Thyroid gland (tissue), 4 donors: Measurements from ENCODE around the gene RWDD1.

ENCODE experiments used
- POLR2A ChIP-seq, 2 donors: fragments of 450-650 bp; IDR thresholded peaks; one replicate each; pipeline ENCODE4 v1.6.1; 2017; ENCODE audit warnings: antibody characterized with exemption in 2 of 2, mild to moderate bottlenecking in 2 of 2, moderate library complexity in 1 of 2
- TF ChIP-seq, protein P1 (sequence below), 6 experiments: fragments of 200-600 bp in 3 of 6; fragments of 450-650 bp in 3 of 6; sonication (generic) in 3 of 6; IDR thresholded peaks; one replicate each; pipeline ENCODE4 v1.5.1; 2016 to 2019; ENCODE audit warnings: antibody characterized with exemption in 6 of 6, mild to moderate bottlenecking in 2 of 6, inconsistent platforms in 1 of 6, moderate library complexity in 1 of 6

DNA sequence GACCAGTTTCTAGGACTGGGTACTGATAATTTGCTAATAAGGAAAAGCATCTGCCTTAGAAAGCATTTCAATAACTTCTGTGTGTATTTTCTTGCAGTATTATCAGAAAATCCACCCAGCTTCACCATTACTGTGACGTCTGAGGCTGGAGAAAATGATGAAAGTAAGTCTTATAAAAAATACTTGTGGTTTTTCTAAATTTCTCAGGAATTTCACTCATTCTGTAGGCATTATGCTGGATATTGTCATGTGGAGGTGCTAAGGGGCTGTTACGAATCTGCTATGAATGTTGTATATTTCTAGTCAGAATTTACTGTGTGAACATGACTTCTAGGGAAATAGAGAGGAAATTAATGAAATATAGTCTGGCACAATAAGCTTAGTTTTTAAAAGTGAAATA is 8.9 kb downstream of the RWDD1 start:
- TF ChIP-seq, protein P1, sequence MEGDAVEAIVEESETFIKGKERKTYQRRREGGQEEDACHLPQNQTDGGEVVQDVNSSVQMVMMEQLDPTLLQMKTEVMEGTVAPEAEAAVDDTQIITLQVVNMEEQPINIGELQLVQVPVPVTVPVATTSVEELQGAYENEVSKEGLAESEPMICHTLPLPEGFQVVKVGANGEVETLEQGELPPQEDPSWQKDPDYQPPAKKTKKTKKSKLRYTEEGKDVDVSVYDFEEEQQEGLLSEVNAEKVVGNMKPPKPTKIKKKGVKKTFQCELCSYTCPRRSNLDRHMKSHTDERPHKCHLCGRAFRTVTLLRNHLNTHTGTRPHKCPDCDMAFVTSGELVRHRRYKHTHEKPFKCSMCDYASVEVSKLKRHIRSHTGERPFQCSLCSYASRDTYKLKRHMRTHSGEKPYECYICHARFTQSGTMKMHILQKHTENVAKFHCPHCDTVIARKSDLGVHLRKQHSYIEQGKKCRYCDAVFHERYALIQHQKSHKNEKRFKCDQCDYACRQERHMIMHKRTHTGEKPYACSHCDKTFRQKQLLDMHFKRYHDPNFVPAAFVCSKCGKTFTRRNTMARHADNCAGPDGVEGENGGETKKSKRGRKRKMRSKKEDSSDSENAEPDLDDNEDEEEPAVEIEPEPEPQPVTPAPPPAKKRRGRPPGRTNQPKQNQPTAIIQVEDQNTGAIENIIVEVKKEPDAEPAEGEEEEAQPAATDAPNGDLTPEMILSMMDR (IDR thresholded peaks at IDR 0.05): no peak
- TF ChIP-seq POLR2A (IDR thresholded peaks at IDR 0.05): no peak
